Measurements from ENCODE around the gene PRPF6.

The PRPF6 gene

GRCh38 chr20:64035933-64036345, 55.0 kb downstream of the PRPF6 start, which contains the start of gene C20orf204:
Gene C20orf204 (plus strand): TSS chr20:64036182. CDS start chr20:64036324, 142 bp downstream.
- no peak for DNase-seq (ENCODE audit: low read depth)

GRCh38 chr20:64036346-64037198, 55.6 kb downstream of the PRPF6 start:
- no peak for DNase-seq (ENCODE audit: low read depth)

- no peak for DNase-seq (ENCODE audit: low read depth)
Measured at GRCh38 chr20:64037199-64037497, 56.2 kb downstream of the PRPF6 start.

- DNase-seq (ENCODE audit: low read depth) = no peak
Measured at GRCh38 chr20:64037498-64038213, 56.7 kb downstream of the PRPF6 start.

GRCh38 chr20:64038224-64038564, 57.3 kb downstream of the PRPF6 start:
- DNase-seq (ENCODE audit: low read depth) = no peak

- DNase-seq (ENCODE audit: low read depth) = peak; percentile 68
Measured at GRCh38 chr20:64038565-64039292, 57.8 kb downstream of the PRPF6 start.

- DNase-seq (ENCODE audit: low read depth) = no peak
Measured at GRCh38 chr20:64039293-64040160, 58.6 kb downstream of the PRPF6 start.

- no peak for DNase-seq (ENCODE audit: low read depth)
Measured at GRCh38 chr20:64040231-64041039, 59.5 kb downstream of the PRPF6 start.

GRCh38 chr20:64041040-64041780, 60.3 kb downstream of the PRPF6 start:
- DNase-seq (ENCODE audit: low read depth) = no peak

GRCh38 chr20:64041781-64042053, 60.8 kb downstream of the PRPF6 start:
- DNase-seq (ENCODE audit: low read depth) = no peak

GRCh38 chr20:64042054-64042781, 61.3 kb downstream of the PRPF6 start:
- DNase-seq (ENCODE audit: low read depth) = no peak

GRCh38 chr20:64043768-64044167, 62.8 kb downstream of the PRPF6 start:
- DNase-seq (ENCODE audit: low read depth) = no peak

GRCh38 chr20:64044484-64045247, 63.7 kb downstream of the PRPF6 start:
- no peak for DNase-seq (ENCODE audit: low read depth)

- no peak for DNase-seq (ENCODE audit: low read depth)
Measured at GRCh38 chr20:64045346-64046011, 64.5 kb downstream of the PRPF6 start.

- no peak for DNase-seq (ENCODE audit: low read depth)
Measured at GRCh38 chr20:64047046-64047389, 66.1 kb downstream of the PRPF6 start.

- DNase-seq (ENCODE audit: low read depth) = no peak
Measured at GRCh38 chr20:64047968-64048401, 67.1 kb downstream of the PRPF6 start.

- no peak for DNase-seq (ENCODE audit: low read depth)
Measured at GRCh38 chr20:64048402-64049044, 67.6 kb downstream of the PRPF6 start.

All from activated T-cell treated with anti-CD3 and anti-CD28 coated beads for 1 hour (primary cell).